Neuronal stem cell (in vitro differentiated cells): ENCODE measurements around the gene ABCC9.

Experiments used
- DNase-seq: peaks from one replicate; pipeline ENCODE4 v3.0.0-alpha.2; 2013; ENCODE audit warnings: low spot score
- H2AFZ ChIP-seq: one replicate; pipeline ENCODE4 v1.6.1; 2013; ENCODE audit warnings: mild to moderate bottlenecking, low read length, inconsistent platforms
- H2AK5ac ChIP-seq: 2 replicates; pipeline ENCODE4 v1.6.1; 2013; ENCODE audit warnings: low read depth, mild to moderate bottlenecking, inconsistent platforms, low read length, moderate library complexity, mixed read lengths
- H2BK120ac ChIP-seq: 2 replicates; pipeline ENCODE4 v1.6.1; 2013; ENCODE audit warnings: low read depth, mild to moderate bottlenecking, inconsistent platforms, low read length, moderate library complexity, mixed read lengths
- H2BK12ac ChIP-seq: one replicate; pipeline ENCODE4 v1.6.1; 2013; ENCODE audit warnings: low read length, inconsistent platforms
- H2BK15ac ChIP-seq: 2 replicates; pipeline ENCODE4 v1.6.1; 2013; ENCODE audit warnings: mild to moderate bottlenecking, low read length, inconsistent platforms, mixed read lengths
- H2BK5ac ChIP-seq: one replicate; pipeline ENCODE4 v1.6.1; 2013; ENCODE audit warnings: inconsistent platforms, mild to moderate bottlenecking, low read length, moderate library complexity
- H3K14ac ChIP-seq: one replicate; pipeline ENCODE4 v1.6.1; 2013; ENCODE audit warnings: low read length, inconsistent platforms
- H3K18ac ChIP-seq: 2 replicates; pipeline ENCODE4 v1.6.1; 2013; ENCODE audit warnings: low read length, inconsistent platforms
- H3K23ac ChIP-seq: 2 replicates; pipeline ENCODE4 v1.6.1; 2013; ENCODE audit warnings: low read depth, mild to moderate bottlenecking, mixed read lengths, low read length, inconsistent platforms; ENCODE audit not compliant: poor library complexity
- H3K27ac ChIP-seq: replicated peaks from 3 replicates; pipeline ENCODE4 v1.5.1; 2013; ENCODE audit warnings: low read length, inconsistent platforms
- H3K27me3 ChIP-seq, 3 experiments: 2 replicates each; pipeline ENCODE4 v1.6.1; 2013; ENCODE audit warnings: low read length in 3 of 3, mild to moderate bottlenecking in 2 of 3, inconsistent platforms in 1 of 3, low read depth in 1 of 3, mixed read lengths in 1 of 3, moderate library complexity in 1 of 3; ENCODE audit not compliant: control insufficient read depth in 3 of 3, insufficient read depth in 3 of 3
- H3K36me3 ChIP-seq, 2 donors: replicated peaks in 1 of 2; 2 replicates each; pipeline ENCODE4 v1.6.1; 2013; ENCODE audit warnings: low read length in 2 of 2; ENCODE audit not compliant: control insufficient read depth in 2 of 2, insufficient read depth in 2 of 2
- H3K4ac ChIP-seq: 2 replicates; pipeline ENCODE4 v1.6.1; 2013; ENCODE audit warnings: inconsistent platforms, mild to moderate bottlenecking, low read length, moderate library complexity
- H3K4me1 ChIP-seq, 2 donors: 1 replicate in 1 of 2; 2 replicates in 1 of 2; pipeline ENCODE4 v1.6.1; 2013; ENCODE audit warnings: low read length in 2 of 2, low read depth in 1 of 2; ENCODE audit not compliant: control insufficient read depth in 2 of 2, insufficient read depth in 1 of 2
- H3K4me2 ChIP-seq: one replicate; pipeline ENCODE4 v1.6.1; 2013; ENCODE audit warnings: mild to moderate bottlenecking, low read length, inconsistent platforms; ENCODE audit not compliant: insufficient read depth, poor library complexity, severe bottlenecking
- H3K4me3 ChIP-seq, 2 donors: 2 replicates each; pipeline ENCODE4 v1.5.1; 2013; ENCODE audit warnings: low read length in 2 of 2, mild to moderate bottlenecking in 2 of 2, inconsistent platforms in 1 of 2, moderate library complexity in 1 of 2
- H3K79me1 ChIP-seq: one replicate; pipeline ENCODE4 v1.6.1; 2013; ENCODE audit warnings: low read depth, mild to moderate bottlenecking, inconsistent platforms, low read length, moderate library complexity
- H3K9ac ChIP-seq: one replicate; pipeline ENCODE4 v1.6.1; 2013; ENCODE audit warnings: mild to moderate bottlenecking, low read depth, low read length, inconsistent platforms; ENCODE audit not compliant: poor library complexity
- H3K9me3 ChIP-seq, 2 donors: replicated peaks in 1 of 2; 2 replicates each; pipeline versions ENCODE3 to v1.6.1; 2013; ENCODE audit warnings: low read length in 2 of 2, mild to moderate bottlenecking in 2 of 2, inconsistent platforms in 1 of 2, low read depth in 1 of 2, mixed read lengths in 1 of 2, moderate library complexity in 1 of 2; ENCODE audit not compliant: control insufficient read depth in 2 of 2, insufficient read depth in 1 of 2
- H4K8ac ChIP-seq: one replicate; pipeline ENCODE4 v1.6.1; 2013; ENCODE audit warnings: low read depth, mild to moderate bottlenecking, inconsistent platforms, low read length, moderate library complexity
- H4K91ac ChIP-seq: one replicate; pipeline ENCODE4 v1.6.1; 2013; ENCODE audit warnings: low read length, low read depth, mild to moderate bottlenecking, inconsistent platforms; ENCODE audit not compliant: poor library complexity
- WGBS, 2 donors: extraction: QIAGEN DNeasy Blood & Tissue Kit; methylation state at CpG; one replicate each; pipeline ENCODE4 v1.1.7; 2013; ENCODE audit warnings: missing lambda C conversion rate in 2 of 2, mixed read lengths in 1 of 2; ENCODE audit not compliant: insufficient read length in 2 of 2, insufficient replicate concordance in 1 of 2; ENCODE audit errors: extremely low coverage in 2 of 2; 5-methylcytosine and 5-hydroxymethylcytosine counted together

ABCC9 gene

DNA sequence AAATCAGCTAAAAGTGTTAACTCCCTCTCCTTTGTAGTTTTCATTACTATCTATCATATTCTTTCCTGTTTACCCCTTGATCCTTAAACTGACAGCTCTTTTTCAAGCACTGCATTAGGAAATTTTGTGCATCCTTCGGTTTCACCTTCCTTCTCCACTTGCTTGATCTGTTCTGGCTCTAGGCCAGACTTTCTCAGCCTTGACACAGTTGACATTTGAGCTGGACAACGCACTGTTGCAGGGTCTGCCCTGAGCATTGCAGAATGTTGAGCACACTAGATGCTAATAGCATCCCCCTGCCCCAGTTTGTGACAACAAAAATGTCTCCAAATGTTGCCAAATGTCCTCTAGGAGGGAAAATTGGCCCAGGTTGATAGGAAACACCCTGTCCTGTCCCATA is 91.3 kb downstream of the ABCC9 start:
- H2BK12ac ChIP-seq = no peak overlapping the region
- H3K36me3 ChIP-seq = no peaks in the 10 kb centered on the region

DNA sequence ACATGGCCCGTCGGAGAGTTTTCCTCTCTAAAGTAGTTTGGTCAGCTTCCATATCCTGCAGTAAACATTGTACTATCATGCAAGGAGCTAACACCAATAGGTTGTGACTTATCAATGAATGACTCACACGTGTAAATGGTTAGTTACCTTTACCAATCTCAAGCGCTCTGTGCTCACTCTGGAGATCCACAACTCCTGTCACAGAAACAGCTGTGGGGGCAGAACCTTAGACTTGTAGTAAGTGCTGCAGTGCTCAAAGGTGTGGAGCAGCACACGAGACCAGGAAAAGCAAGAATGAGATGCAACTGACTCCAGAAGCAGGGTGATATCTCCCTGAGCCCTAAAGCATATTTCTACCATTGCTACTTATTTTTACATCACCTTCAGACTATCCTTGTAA is 93.0 kb downstream of the ABCC9 start:
- no peaks in the 10 kb centered on the region for H3K27me3 ChIP-seq
- no peaks in the 10 kb centered on the region for H3K4me1 ChIP-seq
- no peak overlapping the region for H2BK15ac ChIP-seq
- no peak overlapping the region for H3K23ac ChIP-seq
- no peak overlapping the region for H2AK5ac ChIP-seq
- H3K27ac ChIP-seq = no peak overlapping the region
- H3K9ac ChIP-seq = no peak overlapping the region
- H4K91ac ChIP-seq = no peak overlapping the region
- no peaks in the 10 kb centered on the region for H3K9me3 ChIP-seq
- H2AFZ ChIP-seq = no peak overlapping the region
- no peak overlapping the region for H2BK5ac ChIP-seq
- no CpG with 5 or more reads among the region's 5 CpGs for WGBS, 2 donors
- no peak overlapping the region for H3K4ac ChIP-seq
- no peak overlapping the region for H3K18ac ChIP-seq
- no peaks in the 10 kb centered on the region for H3K79me1 ChIP-seq
- no peak for DNase-seq
- no peak overlapping the region for H2BK120ac ChIP-seq
- no peak overlapping the region for H3K4me2 ChIP-seq
- H3K4me3 ChIP-seq = no peak overlapping the region
- no peak overlapping the region for H3K14ac ChIP-seq
- no peak overlapping the region for H2BK12ac ChIP-seq
- peaks cover 0 to 7% of the 10 kb centered on the region in 2 donors for H3K36me3 ChIP-seq
- no peak overlapping the region for H4K8ac ChIP-seq

More for the DNA sequence above, 91.3 kb downstream of the ABCC9 start:
- Histone ChIP-seq H4K8ac (no peak overlapping the region), H2BK5ac (no peak overlapping the region), H2AFZ (no peak overlapping the region), H2AK5ac (no peak overlapping the region), H3K27me3 (no peaks in the 10 kb centered on the region), H3K9ac (no peak overlapping the region), H3K14ac (no peak overlapping the region), H3K27ac (no peak overlapping the region), H3K4me3 (no peak overlapping the region), H4K91ac (no peak overlapping the region), H3K9me3 (no peaks in the 10 kb centered on the region), H3K4me2 (no peak overlapping the region), H3K23ac (no peak overlapping the region), H2BK120ac (no peak overlapping the region), H3K4ac (no peak overlapping the region), H3K4me1 (no peaks in the 10 kb centered on the region), H2BK15ac (no peak overlapping the region), H3K18ac (no peak overlapping the region), H3K79me1 (no peaks in the 10 kb centered on the region)
- DNase-seq = no peak
- WGBS, 2 donors = no CpG with 5 or more reads among the region's 2 CpGs

DNA sequence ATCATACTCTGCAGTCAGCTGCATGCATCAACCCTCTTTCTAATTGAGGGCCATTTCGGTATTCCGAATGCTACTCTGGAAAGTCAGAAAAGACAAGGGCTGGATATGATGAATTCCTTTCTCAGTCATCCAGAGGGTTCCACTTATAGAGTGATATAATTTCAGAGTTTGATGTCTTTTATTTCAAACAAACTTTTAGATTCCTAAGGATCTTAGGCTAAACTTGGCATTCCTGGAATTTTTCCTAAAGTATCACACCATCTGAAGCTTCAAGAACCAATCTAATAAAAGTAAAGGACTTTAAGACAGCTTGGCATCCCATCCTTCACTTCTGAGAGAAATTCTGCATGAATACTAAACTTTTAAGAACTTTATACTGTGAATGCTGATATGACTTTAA is 97.4 kb downstream of the ABCC9 start:
- Histone ChIP-seq H3K18ac (no peak overlapping the region), H2AK5ac (no peak overlapping the region), H2BK120ac (no peak overlapping the region), H3K27me3 (no peaks in the 10 kb centered on the region), H2BK12ac (no peak overlapping the region), H2AFZ (no peak overlapping the region), H3K9me3 (no peaks in the 10 kb centered on the region), H3K4me2 (no peak overlapping the region), H3K23ac (no peak overlapping the region), H2BK5ac (no peak overlapping the region), H4K91ac (no peak overlapping the region), H3K4me1 (no peaks in the 10 kb centered on the region), H3K14ac (no peak overlapping the region), H3K9ac (no peak overlapping the region), H2BK15ac (no peak overlapping the region), H4K8ac (no peak overlapping the region), H3K27ac (no peak overlapping the region), H3K36me3 (peaks cover 0 to 12% of the 10 kb centered on the region in 2 donors), H3K79me1 (no peaks in the 10 kb centered on the region), H3K4me3 (no peak overlapping the region), H3K4ac (no peak overlapping the region)
- WGBS, 2 donors = no CpG with 5 or more reads among the region's 2 CpGs
- no peak for DNase-seq

DNA sequence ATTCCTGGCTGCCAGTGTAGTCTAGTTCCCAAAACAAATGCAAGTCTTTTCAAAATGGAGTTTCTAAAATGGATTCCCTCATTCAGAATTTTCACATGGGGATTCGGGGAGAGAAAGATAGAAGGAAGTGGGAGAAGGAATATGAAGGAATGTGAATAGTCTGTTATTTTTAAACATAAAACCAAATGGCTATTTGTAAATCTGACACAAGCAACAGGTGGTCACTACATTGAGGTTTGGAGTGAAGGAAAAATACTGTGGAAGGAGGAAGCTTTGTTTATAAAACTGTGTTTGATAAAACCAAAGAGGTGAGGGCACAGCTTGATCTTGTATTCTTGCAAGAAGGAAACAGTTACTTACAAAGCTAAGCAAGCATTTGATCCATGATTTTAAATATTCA is 101.5 kb downstream of the ABCC9 start:
- H3K23ac ChIP-seq = no peak overlapping the region
- no peak overlapping the region for H2AFZ ChIP-seq
- no peak overlapping the region for H2BK15ac ChIP-seq
- DNase-seq = no peak
- no peak overlapping the region for H2BK12ac ChIP-seq
- no peak overlapping the region for H3K9ac ChIP-seq
- H3K4me2 ChIP-seq = no peak overlapping the region
- H3K9me3 ChIP-seq = no peaks in the 10 kb centered on the region
- H4K91ac ChIP-seq = no peak overlapping the region
- no peaks in the 10 kb centered on the region for H3K27me3 ChIP-seq
- WGBS, 2 donors = no CpG with 5 or more reads among the region's 1 CpG
- no peak overlapping the region for H2AK5ac ChIP-seq
- H3K79me1 ChIP-seq = no peaks in the 10 kb centered on the region
- H3K18ac ChIP-seq = no peak overlapping the region
- H3K4ac ChIP-seq = no peak overlapping the region
- no peak overlapping the region for H4K8ac ChIP-seq
- no peak overlapping the region for H3K14ac ChIP-seq
- no peak overlapping the region for H2BK5ac ChIP-seq
- peaks cover 0 to 12% of the 10 kb centered on the region in 2 donors for H3K36me3 ChIP-seq
- no peak overlapping the region for H2BK120ac ChIP-seq
- H3K4me1 ChIP-seq = no peaks in the 10 kb centered on the region
- no peak overlapping the region for H3K4me3 ChIP-seq
- H3K27ac ChIP-seq = no peak overlapping the region
